Keratinocyte (primary cell): ENCODE data around the gene ZNF860.

Source experiments
- EZH2 ChIP-seq: IDR thresholded peaks from one replicate; pipeline ENCODE4 v1.6.1; 2012; ENCODE audit warnings: inconsistent platforms, mild to moderate bottlenecking, low read length, moderate library complexity
- TF ChIP-seq, protein P1 (sequence below), 3 experiments: IDR thresholded peaks in 1 of 3; conservative IDR thresholded peaks in 1 of 3; optimal IDR thresholded peaks in 1 of 3; 2 replicates in 2 of 3; 3 replicates in 1 of 3; pipeline versions ENCODE3 to v1.5.1; 2011; ENCODE audit warnings: low read length in 3 of 3, mild to moderate bottlenecking in 3 of 3, moderate library complexity in 2 of 3, control low read depth in 1 of 3, inconsistent platforms in 1 of 3; ENCODE audit not compliant: insufficient read depth in 2 of 3; ENCODE audit errors: extremely low read depth in 1 of 3

DNA sequence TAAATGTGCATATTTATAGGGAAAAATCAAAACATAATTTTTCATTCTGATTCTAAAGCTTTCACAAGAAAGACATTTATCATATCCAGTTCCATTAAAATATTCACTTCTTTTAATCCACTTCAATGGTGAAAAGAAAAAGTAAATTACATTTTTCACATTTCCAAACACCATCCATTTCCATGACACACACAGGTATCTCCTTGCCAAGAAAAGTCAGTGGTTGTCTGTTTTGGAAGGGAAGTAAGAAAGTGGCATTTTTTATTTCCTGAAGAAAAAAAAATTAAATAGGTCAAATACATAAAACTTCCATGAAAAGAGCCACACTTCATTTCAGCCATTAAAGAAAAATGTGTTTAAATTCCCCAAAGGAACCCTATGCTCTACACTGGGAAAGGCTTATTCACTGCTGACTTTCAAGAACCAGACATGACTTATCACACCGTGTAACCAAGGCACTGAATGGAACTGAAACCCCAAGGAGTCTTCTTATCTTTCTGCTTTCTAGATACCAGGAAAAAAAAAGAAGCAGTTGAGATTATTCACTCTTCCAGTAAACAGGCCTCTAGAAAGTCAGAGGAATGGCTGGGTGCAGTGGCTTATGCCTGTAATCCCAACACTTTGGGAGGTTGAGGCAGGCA, 45.0 kb upstream of the ZNF860 start:
- TF ChIP-seq, protein P1, sequence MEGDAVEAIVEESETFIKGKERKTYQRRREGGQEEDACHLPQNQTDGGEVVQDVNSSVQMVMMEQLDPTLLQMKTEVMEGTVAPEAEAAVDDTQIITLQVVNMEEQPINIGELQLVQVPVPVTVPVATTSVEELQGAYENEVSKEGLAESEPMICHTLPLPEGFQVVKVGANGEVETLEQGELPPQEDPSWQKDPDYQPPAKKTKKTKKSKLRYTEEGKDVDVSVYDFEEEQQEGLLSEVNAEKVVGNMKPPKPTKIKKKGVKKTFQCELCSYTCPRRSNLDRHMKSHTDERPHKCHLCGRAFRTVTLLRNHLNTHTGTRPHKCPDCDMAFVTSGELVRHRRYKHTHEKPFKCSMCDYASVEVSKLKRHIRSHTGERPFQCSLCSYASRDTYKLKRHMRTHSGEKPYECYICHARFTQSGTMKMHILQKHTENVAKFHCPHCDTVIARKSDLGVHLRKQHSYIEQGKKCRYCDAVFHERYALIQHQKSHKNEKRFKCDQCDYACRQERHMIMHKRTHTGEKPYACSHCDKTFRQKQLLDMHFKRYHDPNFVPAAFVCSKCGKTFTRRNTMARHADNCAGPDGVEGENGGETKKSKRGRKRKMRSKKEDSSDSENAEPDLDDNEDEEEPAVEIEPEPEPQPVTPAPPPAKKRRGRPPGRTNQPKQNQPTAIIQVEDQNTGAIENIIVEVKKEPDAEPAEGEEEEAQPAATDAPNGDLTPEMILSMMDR (optimal IDR thresholded peaks at IDR 0.05 in 1 of 3, IDR thresholded peaks at IDR 0.05 in 1 of 3, conservative IDR thresholded peaks at IDR 0.05 in 1 of 3; ENCODE audit: extremely low read depth in 1 of 3, insufficient read depth in 2 of 3, low read length in 3 of 3), result no peak
- no peak for TF ChIP-seq EZH2
